DND-41 (cell line): ENCODE data around the gene GPR18.
"Not testable (repeated sequence)": the region's sequence is repeated elsewhere in the genome, so short reads cannot be mapped to it uniquely, and the experiment has no call there.

Experiments
- ATAC-seq: fragments of 200-7000 bp; cut with Tn5 transposase; 3 replicates; pipeline ENCODE4 v1.9.1; 2021; ENCODE audit warnings: low read depth; ENCODE audit not compliant: insufficient read depth
- DNase-seq: peaks from one replicate; pipeline ENCODE4 v3.0.0-alpha.2; 2020
- H2AFZ ChIP-seq: 2 replicates; pipeline ENCODE4 v1.6.0; 2012; ENCODE audit warnings: low read depth, low read length
- H3K27ac ChIP-seq: 2 replicates; pipeline ENCODE4 v1.5.1; 2012; ENCODE audit warnings: low read length, inconsistent platforms
- H3K27me3 ChIP-seq: fragments of 200-600 bp; sonication (generic); 2 replicates; pipeline ENCODE4 v1.6.0; 2012; ENCODE audit warnings: low read length, mild to moderate bottlenecking, inconsistent platforms; ENCODE audit not compliant: insufficient read depth, poor library complexity
- H3K36me3 ChIP-seq: 2 replicates; pipeline ENCODE4 v1.5.1; 2012; ENCODE audit warnings: low read length, inconsistent platforms; ENCODE audit not compliant: insufficient read depth
- H3K4me1 ChIP-seq: 2 replicates; pipeline ENCODE4 v1.5.1; 2012; ENCODE audit warnings: mild to moderate bottlenecking, low read length; ENCODE audit not compliant: insufficient read depth
- H3K4me2 ChIP-seq: 2 replicates; pipeline ENCODE4 v1.6.0; 2012; ENCODE audit warnings: mild to moderate bottlenecking, moderate library complexity, low read length, inconsistent platforms; ENCODE audit not compliant: insufficient read depth
- H3K4me3 ChIP-seq, 2 experiments: fragments of 200-600 bp in 1 of 2; shearing (Covaris generic) in 1 of 2; 2 replicates each; pipeline ENCODE4 v1.5.1; 2012 to 2016; ENCODE audit warnings: inconsistent platforms in 2 of 2, low read length in 2 of 2, mild to moderate bottlenecking in 2 of 2, low read depth in 1 of 2, moderate library complexity in 1 of 2
- H3K79me2 ChIP-seq: 2 replicates; pipeline ENCODE4 v1.6.0; 2012; ENCODE audit warnings: low read length, inconsistent platforms; ENCODE audit not compliant: insufficient read depth
- H3K9ac ChIP-seq: 2 replicates; pipeline ENCODE4 v1.6.0; 2012; ENCODE audit warnings: low read depth, mild to moderate bottlenecking, inconsistent platforms, low read length, moderate library complexity
- H3K9me3 ChIP-seq: 2 replicates; pipeline ENCODE4 v1.5.1; 2012; ENCODE audit warnings: low read length, moderate library complexity, mild to moderate bottlenecking, inconsistent platforms; ENCODE audit not compliant: insufficient read depth, severe bottlenecking
- H4K20me1 ChIP-seq: 2 replicates; pipeline ENCODE4 v1.6.0; 2012; ENCODE audit warnings: low read length; ENCODE audit not compliant: insufficient read depth
- EZH2 ChIP-seq: IDR thresholded peaks from 3 replicates; pipeline ENCODE4 v1.6.1; 2012; ENCODE audit warnings: borderline replicate concordance, low read depth, mild to moderate bottlenecking, moderate library complexity, low read length, inconsistent platforms; ENCODE audit not compliant: severe bottlenecking
- TF ChIP-seq, protein P1 (sequence below): IDR thresholded peaks from 2 replicates; pipeline ENCODE4 v1.5.1; 2012; ENCODE audit warnings: borderline replicate concordance, low read length, moderate library complexity, mild to moderate bottlenecking; ENCODE audit not compliant: poor library complexity, severe bottlenecking; ENCODE audit errors: extremely low read depth

Gene GPR18

DNA sequence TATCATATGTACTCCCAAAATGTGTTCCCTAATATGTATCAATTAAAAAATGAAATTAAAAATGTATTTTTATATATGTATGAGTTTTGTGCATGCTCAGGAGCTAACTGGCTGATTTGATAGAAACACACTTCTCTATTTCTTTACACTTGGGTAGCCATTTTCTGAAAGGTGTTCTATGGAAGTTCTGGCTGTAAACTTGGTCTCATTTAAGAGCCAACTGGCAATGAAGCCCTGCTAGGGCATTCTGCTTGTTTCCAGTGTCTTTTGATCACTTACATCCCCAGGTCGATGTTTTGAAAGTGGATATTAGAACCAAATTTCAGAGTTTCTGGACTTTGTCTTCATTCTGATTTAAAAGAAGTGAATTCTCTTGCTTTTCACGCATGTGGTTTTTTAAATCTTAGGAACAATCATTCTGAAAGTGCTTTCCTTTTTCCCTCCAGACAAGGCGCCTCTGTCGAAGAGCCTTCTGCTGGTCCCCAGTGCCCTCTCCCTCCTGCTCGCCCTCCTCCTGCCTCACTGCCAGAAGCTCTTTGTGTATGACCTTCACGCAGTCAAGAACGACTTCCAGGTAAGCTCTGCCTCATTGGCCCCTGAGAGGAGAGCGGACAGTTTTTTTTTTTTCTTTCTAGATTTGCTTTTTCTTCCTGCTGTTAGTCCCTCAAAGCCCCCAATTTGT is 20.1 kb downstream of the GPR18 start:
- no peak overlapping the region for H3K4me3 ChIP-seq
- H3K79me2 ChIP-seq: peaks cover 70% of the 10 kb centered on the region
- no peak for TF ChIP-seq EZH2
- TF ChIP-seq, protein P1, sequence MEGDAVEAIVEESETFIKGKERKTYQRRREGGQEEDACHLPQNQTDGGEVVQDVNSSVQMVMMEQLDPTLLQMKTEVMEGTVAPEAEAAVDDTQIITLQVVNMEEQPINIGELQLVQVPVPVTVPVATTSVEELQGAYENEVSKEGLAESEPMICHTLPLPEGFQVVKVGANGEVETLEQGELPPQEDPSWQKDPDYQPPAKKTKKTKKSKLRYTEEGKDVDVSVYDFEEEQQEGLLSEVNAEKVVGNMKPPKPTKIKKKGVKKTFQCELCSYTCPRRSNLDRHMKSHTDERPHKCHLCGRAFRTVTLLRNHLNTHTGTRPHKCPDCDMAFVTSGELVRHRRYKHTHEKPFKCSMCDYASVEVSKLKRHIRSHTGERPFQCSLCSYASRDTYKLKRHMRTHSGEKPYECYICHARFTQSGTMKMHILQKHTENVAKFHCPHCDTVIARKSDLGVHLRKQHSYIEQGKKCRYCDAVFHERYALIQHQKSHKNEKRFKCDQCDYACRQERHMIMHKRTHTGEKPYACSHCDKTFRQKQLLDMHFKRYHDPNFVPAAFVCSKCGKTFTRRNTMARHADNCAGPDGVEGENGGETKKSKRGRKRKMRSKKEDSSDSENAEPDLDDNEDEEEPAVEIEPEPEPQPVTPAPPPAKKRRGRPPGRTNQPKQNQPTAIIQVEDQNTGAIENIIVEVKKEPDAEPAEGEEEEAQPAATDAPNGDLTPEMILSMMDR: no peak
- no peak for DNase-seq
- ATAC-seq: no peak; the same call in 1 of the 3 replicates
- H3K4me2 ChIP-seq: no peak overlapping the region
- H3K9me3 ChIP-seq: no peaks in the 10 kb centered on the region
- H3K27me3 ChIP-seq: no peaks in the 10 kb centered on the region
- no peak overlapping the region for H3K9ac ChIP-seq
- peaks cover 24% of the 10 kb centered on the region for H4K20me1 ChIP-seq
- H3K27ac ChIP-seq: 0 out of 2 replicates have a peak overlapping the region, but pooled peaks have one; percentile 51
- peaks cover 37% of the 10 kb centered on the region for H3K36me3 ChIP-seq
- no peak overlapping the region for H2AFZ ChIP-seq
- H3K4me1 ChIP-seq: no peaks in the 10 kb centered on the region

DNA sequence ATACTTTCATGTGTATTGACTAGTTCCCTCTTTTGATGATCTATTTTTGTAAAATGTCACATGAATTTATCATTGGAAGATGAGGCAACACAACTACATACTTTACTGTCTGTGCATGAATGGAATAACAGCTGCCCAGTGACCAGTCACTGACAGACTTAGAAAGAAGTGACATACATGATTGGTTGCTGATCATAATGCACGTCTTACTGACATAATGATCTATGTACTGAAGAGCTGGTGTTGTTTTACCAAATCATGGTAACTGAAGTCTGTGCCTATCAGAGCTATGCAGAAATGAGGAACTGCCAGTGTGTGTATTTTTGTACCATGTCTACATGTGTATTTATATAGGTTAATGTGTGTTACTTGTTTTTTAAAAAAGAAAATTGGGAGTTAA is 26.5 kb downstream of the GPR18 start:
- peaks cover 9% of the 10 kb centered on the region for H3K36me3 ChIP-seq
- peaks cover 57% of the 10 kb centered on the region for H4K20me1 ChIP-seq
- ATAC-seq (no peak), DNase-seq (no peak)
- H3K27me3 ChIP-seq: no peaks in the 10 kb centered on the region
- peaks cover 31% of the 10 kb centered on the region for H3K4me1 ChIP-seq
- H3K4me3 ChIP-seq: no peak overlapping the region
- no peak overlapping the region for H2AFZ ChIP-seq
- H3K79me2 ChIP-seq: peaks cover 95% of the 10 kb centered on the region
- H3K27ac ChIP-seq: no peak overlapping the region
- H3K9me3 ChIP-seq: no peaks in the 10 kb centered on the region
- H3K4me2 ChIP-seq: no peak overlapping the region
- TF ChIP-seq, protein P1: no peak
- no peak for TF ChIP-seq EZH2
- no peak overlapping the region for H3K9ac ChIP-seq

DNA sequence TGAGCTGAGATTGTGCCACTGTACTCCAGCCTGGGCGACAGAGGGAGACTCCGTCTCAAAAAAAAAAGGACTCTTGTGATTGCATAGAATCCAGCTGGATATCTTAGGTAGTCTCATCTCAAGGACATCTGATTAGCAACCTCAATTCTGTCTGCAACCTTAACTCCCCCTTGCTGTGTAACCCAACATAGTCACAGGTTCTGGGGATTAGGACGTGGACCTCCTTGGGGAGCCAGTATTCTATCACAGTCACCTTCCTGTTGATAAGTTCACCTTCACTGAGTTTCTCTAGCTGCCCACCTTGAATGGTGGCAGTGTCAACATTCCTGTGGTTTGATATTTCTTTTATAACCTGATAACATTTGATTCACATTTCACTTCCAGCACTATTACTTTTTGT is 27.2 kb downstream of the GPR18 start:
- no peak for DNase-seq
- H3K79me2 ChIP-seq: peaks cover 95% of the 10 kb centered on the region
- no peak overlapping the region for H3K4me3 ChIP-seq
- H2AFZ ChIP-seq: no peak overlapping the region
- H3K27me3 ChIP-seq: no peaks in the 10 kb centered on the region
- H3K4me2 ChIP-seq: no peak overlapping the region
- peak overlapping the region; percentile 10; the same call in 1 of the 2 replicates for H3K27ac ChIP-seq
- no peak for TF ChIP-seq EZH2
- TF ChIP-seq, protein P1: no peak
- H3K4me1 ChIP-seq: peaks cover 38% of the 10 kb centered on the region
- ATAC-seq: no peak
- H3K36me3 ChIP-seq: peaks cover 9% of the 10 kb centered on the region
- no peak overlapping the region for H3K9ac ChIP-seq
- no peaks in the 10 kb centered on the region for H3K9me3 ChIP-seq
- peaks cover 59% of the 10 kb centered on the region for H4K20me1 ChIP-seq

DNA sequence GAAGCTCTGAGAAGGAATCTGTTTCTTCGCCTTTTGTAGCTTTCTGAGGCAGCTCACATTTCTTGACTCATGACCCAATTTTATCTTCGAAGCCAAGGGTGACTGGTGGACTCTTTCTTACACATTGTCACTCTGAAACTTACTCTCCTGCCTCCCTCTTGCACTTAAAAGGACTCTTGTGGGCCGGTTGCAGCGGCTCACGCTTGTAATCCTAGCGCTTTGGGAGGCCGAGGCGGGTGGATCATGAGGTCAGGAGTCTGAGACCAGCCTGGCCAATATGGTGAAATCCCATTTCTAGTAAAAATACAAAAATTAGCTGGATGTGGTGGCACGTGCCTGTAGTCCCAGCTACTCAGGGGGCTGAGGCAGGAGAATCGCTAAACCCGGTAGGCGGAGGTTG is 27.6 kb downstream of the GPR18 start:
- H3K4me3 ChIP-seq, ATAC-seq, H3K9ac ChIP-seq, DNase-seq, H3K27me3 ChIP-seq, H3K4me2 ChIP-seq, H3K36me3 ChIP-seq, H2AFZ ChIP-seq, H3K27ac ChIP-seq, H3K9me3 ChIP-seq: not testable (repeated sequence)
- Histone ChIP-seq H3K79me2 (peaks cover 95% of the 10 kb centered on the region), H3K4me1 (peaks cover 42% of the 10 kb centered on the region), H4K20me1 (peaks cover 59% of the 10 kb centered on the region)
